ENCODE data around the gene RECQL5. TPM values are rescaled to one million over a fixed set of nuclear protein-coding genes. Genes with fewer than 3 reads are reported as not detected.

Gene RECQL5
- polyA plus RNA-seq, 2 of the 4 experiments (the other 2 are of a cell fraction): 22.7 to 39.9 TPM

DNA sequence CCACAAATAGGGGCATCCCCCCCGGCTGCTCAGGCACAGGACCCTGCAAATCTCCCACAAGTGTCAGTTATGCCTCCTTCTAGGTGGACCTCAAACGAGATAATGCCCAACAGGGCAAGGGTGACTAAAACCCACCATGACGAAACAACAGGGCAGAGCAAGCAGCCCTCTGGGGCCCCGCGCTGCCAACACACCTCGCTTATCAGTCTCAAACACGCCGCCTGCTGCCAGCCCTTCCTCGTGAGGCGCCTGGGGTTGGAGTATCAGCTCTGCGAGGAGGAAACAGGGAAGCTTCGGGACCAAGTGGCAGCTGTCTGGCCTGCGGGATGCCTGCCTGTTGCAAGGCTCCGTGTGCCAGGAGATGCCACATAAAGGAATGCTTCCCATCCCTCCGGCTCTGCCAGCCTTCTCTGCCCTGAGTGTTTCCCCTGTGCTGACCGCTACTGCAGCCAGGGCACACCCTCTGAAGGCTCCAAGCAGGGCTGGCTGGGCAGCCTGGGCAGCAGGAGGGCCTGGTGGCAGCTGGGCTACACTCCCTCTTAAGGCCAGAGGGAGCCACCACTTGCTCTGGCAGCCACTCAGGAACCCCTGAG lies 31.2 kb downstream of the RECQL5 start:
- Histone ChIP-seq H3K4me3 (no peak overlapping the region), H3K4me1 (peaks cover 19% of the 10 kb centered on the region), H3K27ac (no peak overlapping the region), H3K9me3 (no peaks in the 10 kb centered on the region), H3K4me2 (no peak overlapping the region)
- 80% methylated on average over 16 of the region's 16 CpGs for WGBS (ENCODE audit: missing lambda C conversion rate)
- ChIA-PET POLR2A (no interaction called here), CTCF (interaction anchor here (1.0 to 51.3 kb wide), 8 partner anchors 3 to 179 kb away, joined by 3 to 2254 read pairs (median 506); partner anchors contain the start of genes GALK1, MYO15B, RECQL5 and SAP30BP)
- ATAC-seq: no peak
- TF ChIP-seq MAZ (IDR thresholded peaks at IDR 0.05; ENCODE audit: borderline replicate concordance, low read depth, low read length) (no peak), HDAC2 (IDR thresholded peaks at IDR 0.05) (no peak), ZNF302 (CRISPR knock-in tag; IDR thresholded peaks at IDR 0.05) (no peak), KDM1A (IDR thresholded peaks at IDR 0.05; ENCODE audit: low read depth) (no peak), MAFK (IDR thresholded peaks at IDR 0.05; ENCODE audit: partially characterized antibody) (no peak), EHMT2 (IDR thresholded peaks at IDR 0.05; ENCODE audit: low read depth) (no peak), EP300 (IDR thresholded peaks at IDR 0.05) (no peak), FOSL2 (IDR thresholded peaks at IDR 0.05) (no peak), FOSL2 (CRISPR knock-in tag; IDR thresholded peaks at IDR 0.05) (no peak), FOSB (CRISPR knock-in tag; IDR thresholded peaks at IDR 0.05) (no peak), ZSCAN20 (CRISPR knock-in tag; IDR thresholded peaks at IDR 0.05) (no peak), MAX (IDR thresholded peaks at IDR 0.05) (no peak), NFE2L2 (conservative IDR thresholded peaks at IDR 0.05; ENCODE audit: low read length) (no peak), PHF8 (IDR thresholded peaks at IDR 0.05; ENCODE audit: borderline replicate concordance, low read depth) (no peak), JUNB (IDR thresholded peaks at IDR 0.05) (no peak), CEBPB (IDR thresholded peaks at IDR 0.05) (no peak), CTCF (IDR thresholded peaks at IDR 0.05) (no peak), CHD4 (IDR thresholded peaks at IDR 0.05; ENCODE audit: borderline replicate concordance) (no peak)
- TF ChIP-seq, protein P1, sequence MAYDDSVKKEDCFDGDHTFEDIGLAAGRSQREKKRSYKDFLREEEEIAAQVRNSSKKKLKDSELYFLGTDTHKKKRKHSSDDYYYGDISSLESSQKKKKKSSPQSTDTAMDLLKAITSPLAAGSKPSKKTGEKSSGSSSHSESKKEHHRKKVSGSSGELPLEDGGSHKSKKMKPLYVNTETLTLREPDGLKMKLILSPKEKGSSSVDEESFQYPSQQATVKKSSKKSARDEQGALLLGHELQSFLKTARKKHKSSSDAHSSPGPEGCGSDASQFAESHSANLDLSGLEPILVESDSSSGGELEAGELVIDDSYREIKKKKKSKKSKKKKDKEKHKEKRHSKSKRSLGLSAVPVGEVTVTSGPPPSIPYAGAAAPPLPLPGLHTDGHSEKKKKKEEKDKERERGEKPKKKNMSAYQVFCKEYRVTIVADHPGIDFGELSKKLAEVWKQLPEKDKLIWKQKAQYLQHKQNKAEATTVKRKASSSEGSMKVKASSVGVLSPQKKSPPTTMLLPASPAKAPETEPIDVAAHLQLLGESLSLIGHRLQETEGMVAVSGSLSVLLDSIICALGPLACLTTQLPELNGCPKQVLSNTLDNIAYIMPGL (CRISPR knock-in tag; IDR thresholded peaks at IDR 0.05; ENCODE audit: borderline replicate concordance): no peak
- TF ChIP-seq, protein P2, sequence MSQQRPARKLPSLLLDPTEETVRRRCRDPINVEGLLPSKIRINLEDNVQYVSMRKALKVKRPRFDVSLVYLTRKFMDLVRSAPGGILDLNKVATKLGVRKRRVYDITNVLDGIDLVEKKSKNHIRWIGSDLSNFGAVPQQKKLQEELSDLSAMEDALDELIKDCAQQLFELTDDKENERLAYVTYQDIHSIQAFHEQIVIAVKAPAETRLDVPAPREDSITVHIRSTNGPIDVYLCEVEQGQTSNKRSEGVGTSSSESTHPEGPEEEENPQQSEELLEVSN (IDR thresholded peaks at IDR 0.05; ENCODE audit: borderline replicate concordance, low read depth): no peak
- FAIRE-seq: no peak
- no peak for DNase-seq (ENCODE audit: low read depth in 1 of 2, low spot score in 1 of 2)

DNA sequence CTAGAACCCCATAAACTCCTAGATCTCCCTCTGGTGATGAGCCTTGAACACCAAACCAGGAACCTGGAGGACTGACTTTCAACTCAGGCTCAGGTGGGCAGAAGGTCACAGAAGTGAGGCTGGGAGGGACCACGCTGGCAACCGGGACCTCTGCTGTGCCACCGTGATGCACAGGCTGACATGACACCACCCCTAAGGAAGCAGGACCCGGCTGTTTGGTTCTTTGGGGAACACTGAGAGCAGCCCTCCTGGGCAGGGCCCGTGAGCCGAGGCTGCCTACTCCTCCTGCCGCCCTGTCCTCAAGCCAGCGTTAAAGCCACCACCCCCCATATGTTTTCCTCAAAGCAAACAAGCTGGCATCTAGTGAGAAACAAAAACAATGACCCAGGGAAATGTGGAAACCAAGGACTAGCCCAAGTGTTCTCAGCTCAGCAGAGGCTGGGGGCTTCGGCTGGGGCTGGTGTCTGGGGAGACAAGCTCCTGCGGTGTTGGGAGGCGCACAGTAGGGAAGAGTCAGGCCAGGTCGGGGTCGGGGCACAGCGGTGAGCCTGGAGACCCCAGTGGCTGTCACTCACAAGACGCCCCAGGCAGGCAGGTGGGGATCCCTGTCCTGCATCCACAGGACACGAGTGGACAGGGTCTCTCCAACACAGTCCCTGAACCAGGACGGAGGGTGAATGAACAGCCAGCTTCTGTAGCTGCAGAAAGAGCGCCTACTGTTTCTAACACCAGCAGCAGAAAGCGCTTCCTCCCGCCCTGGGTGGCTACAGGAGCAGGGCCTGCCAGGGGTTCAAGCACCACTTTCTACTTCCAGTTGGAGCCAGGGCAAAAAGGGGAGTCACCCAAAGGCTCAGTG lies 32.0 kb downstream of the RECQL5 start:
- CTCF ChIA-PET: interaction anchor here (1.1 to 51.3 kb wide), 19 partner anchors 2 to 215 kb away, joined by 3 to 2254 read pairs (median 12); partner anchors contain the start of genes GALK1, MYO15B, RECQL5 and SAP30BP
- no peak overlapping the region for H3K4me3 ChIP-seq
- 79% methylated on average over 19 of the region's 20 CpGs for WGBS (ENCODE audit: missing lambda C conversion rate)
- H3K9me3 ChIP-seq: no peaks in the 10 kb centered on the region
- H3K27ac ChIP-seq: no peak overlapping the region; a peak in 1 of 6 replicates
- DNase-seq (ENCODE audit: low read depth in 1 of 2, low spot score in 1 of 2): no peak
- no peak overlapping the region for H3K4me2 ChIP-seq
- ATAC-seq: no peak
- peaks cover 19% of the 10 kb centered on the region for H3K4me1 ChIP-seq
- TF ChIP-seq TP53 (CRISPR knock-in tag; IDR thresholded peaks at IDR 0.05) (no peak), CBX8 (IDR thresholded peaks at IDR 0.05) (no peak), SREBF2 (IDR thresholded peaks at IDR 0.05) (no peak), RNF2 (IDR thresholded peaks at IDR 0.05; ENCODE audit: borderline replicate concordance, low read depth) (no peak), MYC (IDR thresholded peaks at IDR 0.05; ENCODE audit: borderline replicate concordance, low read length) (no peak), SMC3 (IDR thresholded peaks at IDR 0.05) (no peak), EP300 (IDR thresholded peaks at IDR 0.05) (no peak), RARB (CRISPR knock-in tag; IDR thresholded peaks at IDR 0.05) (no peak), CTCF (IDR thresholded peaks at IDR 0.05) (no peak), MAFK (IDR thresholded peaks at IDR 0.05; ENCODE audit: partially characterized antibody) (no peak), RAD21 (conservative IDR thresholded peaks at IDR 0.05 in 1 of 2, IDR thresholded peaks at IDR 0.05 in 1 of 2) (no peak)
- FAIRE-seq: no peak
- POLR2A ChIA-PET: no interaction called here

All from A549 (cell line).